T1000 (cell line): ENCODE measurements around the gene TNP2.
"Not testable (repeated sequence)": the region's sequence is repeated elsewhere in the genome, so short reads cannot be mapped to it uniquely, and the experiment has no call there.

Source experiments
- DNase-seq: peaks from one replicate; lab custom pipeline; 2025; ENCODE audit warnings: mixed read lengths; lab: John Stamatoyannopoulos, UW

The TNP2 gene

DNA sequence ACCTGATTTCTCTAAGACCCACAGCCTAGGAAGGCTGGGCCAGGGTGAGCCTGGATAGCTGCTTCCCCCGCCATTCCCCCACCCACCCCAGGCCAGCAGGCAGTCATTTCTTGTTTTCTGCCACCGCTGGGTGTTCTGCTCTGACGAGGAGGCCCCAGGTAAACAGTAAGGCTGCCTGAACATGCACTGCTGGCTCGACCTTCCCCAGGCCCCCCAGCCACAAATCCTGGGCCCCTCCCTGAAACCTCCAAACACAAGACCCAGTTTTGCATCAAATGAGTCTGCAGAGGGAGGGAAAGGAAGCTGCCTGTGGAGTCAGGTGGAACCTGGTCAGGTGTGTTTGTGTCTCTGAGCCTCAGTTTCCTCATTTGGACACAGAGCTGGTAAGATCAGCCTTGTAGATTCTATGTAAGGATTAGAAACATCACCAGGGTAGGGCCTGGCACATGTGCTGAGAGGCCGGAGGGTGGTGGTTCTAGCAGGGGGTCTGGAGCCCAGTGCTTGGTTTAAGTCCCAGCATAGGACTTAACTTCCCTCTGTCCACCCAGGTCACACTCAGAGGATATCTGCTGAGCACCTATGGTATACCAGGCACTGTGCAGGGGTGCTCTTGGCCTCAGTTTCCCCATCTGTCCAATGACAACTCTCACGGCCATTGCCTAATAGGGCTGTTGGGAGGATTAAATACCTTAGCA lies 30.9 kb upstream of the TNP2 start:
- DNase-seq, result no peak

DNA sequence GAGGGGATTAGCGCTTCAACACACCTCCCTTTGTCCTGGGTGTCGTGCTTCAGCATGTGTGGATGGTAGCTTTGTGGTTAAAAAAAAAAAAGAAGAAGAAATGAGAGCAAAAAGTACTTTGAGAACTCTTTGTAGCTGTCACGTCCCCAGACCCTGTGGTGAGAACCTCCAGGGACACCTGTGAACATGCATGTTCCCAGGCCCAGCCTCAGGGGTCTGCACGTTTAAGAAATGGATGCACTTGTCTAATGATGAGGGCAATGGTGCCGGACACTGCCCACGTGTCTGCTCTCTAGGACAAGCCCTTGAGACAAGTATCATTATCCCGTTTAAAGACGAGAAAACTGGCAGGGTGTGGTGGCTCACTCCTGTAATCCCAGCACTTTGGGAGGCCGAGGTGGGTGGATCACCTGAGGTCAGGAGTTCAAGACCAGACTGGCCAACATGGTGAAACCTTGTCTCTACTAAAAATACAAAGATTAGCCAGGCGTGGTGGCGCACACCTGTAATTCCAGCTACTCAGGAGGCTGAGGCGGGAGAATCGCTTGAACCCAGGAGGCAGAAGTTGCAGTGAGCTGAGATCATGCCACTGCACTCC lies 29.9 kb upstream of the TNP2 start:
- DNase-seq, result not testable (repeated sequence)

DNA sequence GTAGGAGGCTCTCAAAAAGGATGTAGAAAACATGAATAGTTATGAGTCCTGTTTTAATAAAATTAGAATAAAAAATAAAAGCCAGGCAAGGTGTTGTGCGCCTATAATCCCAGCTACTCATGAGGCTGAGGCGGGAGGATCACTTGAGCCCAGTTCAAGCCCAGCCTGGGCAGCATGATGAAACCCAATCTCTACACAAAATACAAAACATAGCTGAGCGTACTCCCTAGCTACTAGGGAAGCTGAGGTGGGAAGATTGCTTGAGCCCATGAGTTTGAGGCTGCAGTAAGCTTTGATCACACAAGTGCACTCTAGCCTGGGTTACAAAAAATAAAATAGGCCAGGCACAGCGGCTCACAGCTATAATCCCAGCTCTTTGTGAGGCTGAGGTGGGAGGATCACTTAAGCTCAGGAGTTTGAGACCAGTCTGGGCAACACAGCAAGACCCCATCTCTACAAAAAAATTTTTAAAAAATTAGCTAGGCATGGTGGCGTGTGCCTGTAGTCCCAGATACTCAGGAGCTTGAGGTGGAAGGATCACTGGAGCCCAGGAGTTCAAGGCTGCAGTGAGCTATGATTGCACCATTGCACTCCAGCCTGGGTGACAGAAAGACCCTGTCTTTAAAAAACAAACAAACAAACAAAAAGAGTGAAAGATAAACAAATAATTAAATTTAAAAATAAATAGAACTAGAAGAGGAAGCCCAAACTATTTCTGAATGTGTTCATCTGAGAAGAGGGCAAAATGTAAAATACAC lies 29.2 kb upstream of the TNP2 start:
- DNase-seq, result no peak

- no peak for DNase-seq
These were observed 28.5 kb upstream of the TNP2 start for GRCh38 chr16:11297492-11298142.

DNA sequence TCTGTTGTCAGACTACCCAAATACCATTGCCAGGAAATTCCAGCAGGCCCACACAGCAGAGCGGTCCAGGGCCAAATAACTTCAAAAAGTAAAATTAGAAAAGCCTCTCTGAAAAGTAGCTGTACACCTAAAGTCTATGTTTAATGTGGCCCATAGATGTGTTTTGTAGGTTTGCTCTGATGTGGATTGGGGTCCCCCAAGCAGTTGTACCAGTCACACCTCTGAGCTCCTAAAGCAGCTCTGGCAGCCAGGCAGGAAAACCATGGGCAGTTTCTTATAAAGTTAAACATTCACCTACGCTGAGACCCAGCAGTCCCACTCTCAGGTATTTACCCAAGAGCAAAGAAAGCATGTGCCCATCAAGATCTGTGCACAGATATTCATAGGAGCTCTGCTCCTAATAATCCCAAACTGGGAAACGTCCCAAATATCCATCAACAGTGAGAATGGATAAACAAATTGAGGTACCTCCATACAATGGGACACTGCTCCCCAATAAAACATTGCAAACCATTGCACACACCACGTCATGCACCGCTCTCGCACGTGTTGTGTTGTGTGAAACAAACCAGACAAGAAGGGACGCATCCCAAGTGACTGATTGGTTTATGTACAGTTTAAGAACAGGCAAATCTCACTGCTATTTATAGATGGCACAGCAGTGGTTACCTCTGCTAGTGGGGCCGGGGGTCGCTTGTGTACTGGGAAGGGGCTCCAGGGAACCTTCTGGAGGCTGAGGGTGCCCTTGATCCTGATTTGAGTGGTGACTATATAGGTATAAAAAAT lies 27.8 kb upstream of the TNP2 start:
- DNase-seq, result no peak

GRCh38 chr16:11296351-11296705 lies 27.2 kb upstream of the TNP2 start:
- DNase-seq, result no peak

DNA sequence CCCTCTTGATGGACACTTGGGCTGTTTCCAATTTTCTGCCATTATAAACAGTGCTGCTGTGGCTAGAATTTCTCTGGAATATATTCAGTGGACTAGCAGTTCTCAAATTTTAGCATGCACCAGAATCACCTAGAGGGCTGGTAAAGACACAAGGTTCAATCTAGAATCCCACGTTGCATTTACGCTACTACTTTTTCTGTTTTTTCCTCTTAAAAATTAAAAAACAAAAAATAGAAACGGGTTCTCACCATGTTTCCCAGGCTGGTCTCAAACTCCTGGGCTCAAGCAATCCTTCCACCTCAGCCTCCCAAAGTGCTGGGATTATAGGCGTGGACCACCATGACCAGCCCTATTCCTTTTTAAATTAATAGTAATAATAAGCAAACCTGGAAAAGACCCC lies 26.5 kb upstream of the TNP2 start:
- no peak for DNase-seq

DNA sequence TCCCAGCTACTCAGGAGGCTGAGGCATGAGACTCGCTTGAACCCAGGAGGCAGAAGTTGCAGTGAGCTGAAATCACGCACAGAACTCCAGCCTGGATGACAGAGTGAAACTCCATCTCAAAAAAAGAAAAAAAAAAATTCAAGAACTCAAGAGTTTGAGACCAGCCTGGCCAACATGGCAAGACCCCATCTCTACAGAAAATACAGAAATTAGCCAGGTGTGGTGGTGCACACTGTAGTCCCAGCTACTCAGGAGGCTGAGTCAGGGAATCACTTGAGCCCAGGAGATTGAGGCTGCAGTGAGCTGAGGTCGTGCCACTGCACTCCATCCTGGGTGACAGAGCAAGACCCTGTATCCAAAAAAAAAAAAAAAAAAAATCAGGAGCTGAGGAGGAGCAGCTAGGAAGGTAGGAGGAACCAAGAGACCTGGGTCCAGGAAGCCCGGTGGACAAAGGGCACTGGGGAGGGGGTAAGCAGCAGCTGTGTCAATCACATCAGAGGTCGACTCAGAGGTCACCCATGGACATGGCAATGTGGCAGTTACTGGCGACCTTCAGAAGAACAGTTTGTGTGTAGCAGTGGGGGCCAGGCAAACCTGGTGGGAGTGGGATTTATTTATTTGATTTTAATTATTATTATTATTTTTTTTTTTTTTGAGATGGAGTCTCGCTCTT lies 23.1 kb upstream of the TNP2 start:
- no peak for DNase-seq

DNA sequence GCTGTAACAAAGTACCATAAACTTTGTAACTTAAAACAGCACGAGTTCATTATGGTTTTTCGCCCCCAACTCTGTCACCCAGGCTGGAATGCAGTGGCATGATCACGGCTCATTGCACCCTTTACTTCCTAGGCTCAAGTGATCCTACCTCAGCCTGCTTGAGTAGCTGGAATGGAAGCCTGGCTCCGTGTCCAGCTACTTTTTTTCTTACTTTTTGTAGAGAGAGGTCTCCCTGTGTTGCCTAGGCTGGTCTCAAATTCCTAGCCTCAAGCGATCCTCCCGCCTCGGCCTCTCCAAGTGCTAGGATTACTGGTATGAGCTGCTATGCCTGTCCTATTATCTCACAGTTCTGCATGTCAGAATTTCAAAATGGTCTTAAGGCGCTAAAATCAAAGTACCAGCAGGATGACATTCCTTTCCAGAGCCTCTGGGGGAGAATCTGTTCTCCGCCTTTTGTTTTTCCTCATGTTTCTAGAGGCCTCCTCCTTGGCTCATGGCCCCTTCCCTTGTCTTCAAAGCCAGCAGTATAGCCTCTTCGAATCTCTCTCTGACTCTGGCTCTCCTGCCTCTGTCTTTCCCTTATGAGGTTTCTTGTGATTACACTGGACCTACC lies 22.1 kb upstream of the TNP2 start:
- no peak for DNase-seq

- no peak for DNase-seq
These were observed 21.2 kb upstream of the TNP2 start for GRCh38 chr16:11290102-11290893.

DNA sequence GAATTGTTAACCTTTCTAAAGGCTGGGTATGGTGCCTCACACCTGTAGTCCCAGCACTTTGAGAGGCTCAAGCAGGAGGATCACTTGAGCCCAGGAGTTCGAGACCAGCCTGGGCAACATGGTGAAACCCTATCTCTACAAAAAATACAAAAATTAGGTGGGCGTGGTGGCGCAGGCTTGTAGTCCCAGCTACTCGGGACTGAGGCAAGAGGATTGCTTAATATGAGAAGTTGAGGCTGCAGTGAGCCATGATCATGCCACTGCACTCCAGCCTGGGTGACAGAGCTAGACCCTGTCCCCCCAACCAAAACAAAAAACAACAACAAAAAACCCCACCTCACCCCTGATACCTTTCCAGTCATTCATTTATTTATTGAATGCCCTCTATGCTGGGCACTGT lies 20.6 kb upstream of the TNP2 start:
- not testable (repeated sequence) for DNase-seq

DNA sequence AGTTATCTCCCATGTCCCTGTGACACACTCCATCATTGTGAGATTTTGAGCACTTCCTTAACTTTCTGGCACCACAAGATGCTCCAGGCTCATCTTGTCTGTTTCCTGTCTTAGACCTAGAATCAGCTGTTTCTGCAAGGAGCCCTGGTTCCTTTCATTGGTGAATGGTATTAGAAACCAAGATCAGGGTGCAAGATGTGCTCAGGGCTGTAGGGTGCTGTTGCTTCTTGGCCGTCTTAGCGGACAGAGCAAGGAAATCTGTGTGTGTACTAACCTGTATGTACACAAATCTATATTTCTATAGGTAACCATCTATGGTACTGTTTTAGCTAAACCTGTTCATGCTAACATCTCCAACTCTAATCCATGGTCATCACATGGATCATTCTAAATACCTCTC lies 20.1 kb upstream of the TNP2 start:
- no peak for DNase-seq

DNA sequence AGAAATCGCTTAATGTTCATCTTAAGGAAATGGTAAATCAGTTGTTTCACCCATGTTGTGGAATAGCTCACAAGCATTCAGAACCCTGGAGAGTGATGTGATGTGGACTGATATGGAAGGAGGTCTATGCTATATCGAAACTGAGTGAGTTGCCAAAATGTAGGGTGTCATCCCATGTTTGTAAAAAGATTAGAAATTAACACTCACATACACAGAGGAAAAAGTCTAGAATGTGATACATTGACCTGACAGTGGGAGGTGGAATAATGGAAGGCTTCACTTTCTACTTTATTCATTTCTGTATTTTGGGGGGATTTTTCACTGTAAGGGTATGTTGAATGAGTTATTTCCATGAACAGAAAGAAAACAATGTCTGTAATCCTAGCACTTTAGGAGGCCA lies 16.7 kb upstream of the TNP2 start:
- no peak for DNase-seq

DNA sequence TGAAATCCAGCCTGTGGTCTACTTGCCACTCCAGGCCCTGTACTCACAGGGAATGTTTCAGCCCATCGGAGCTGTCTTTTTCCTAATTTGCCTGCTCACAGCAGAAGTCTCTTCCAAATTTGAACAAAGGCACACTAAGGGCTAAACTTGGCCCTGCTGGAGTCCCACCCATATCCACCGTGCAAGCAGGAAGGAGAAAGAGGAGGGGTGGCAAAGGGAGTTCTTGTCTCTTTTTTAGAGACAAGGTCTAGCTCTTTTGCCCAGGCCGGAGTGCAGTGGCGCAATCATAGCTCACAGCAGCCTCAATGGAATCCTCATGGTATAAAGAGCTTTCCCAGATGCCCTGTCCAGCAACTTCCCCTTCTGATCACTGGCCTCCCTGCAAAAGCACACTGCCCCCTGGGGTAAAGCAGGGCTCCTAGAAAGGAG lies 14.7 kb upstream of the TNP2 start:
- DNase-seq, result no peak

DNA sequence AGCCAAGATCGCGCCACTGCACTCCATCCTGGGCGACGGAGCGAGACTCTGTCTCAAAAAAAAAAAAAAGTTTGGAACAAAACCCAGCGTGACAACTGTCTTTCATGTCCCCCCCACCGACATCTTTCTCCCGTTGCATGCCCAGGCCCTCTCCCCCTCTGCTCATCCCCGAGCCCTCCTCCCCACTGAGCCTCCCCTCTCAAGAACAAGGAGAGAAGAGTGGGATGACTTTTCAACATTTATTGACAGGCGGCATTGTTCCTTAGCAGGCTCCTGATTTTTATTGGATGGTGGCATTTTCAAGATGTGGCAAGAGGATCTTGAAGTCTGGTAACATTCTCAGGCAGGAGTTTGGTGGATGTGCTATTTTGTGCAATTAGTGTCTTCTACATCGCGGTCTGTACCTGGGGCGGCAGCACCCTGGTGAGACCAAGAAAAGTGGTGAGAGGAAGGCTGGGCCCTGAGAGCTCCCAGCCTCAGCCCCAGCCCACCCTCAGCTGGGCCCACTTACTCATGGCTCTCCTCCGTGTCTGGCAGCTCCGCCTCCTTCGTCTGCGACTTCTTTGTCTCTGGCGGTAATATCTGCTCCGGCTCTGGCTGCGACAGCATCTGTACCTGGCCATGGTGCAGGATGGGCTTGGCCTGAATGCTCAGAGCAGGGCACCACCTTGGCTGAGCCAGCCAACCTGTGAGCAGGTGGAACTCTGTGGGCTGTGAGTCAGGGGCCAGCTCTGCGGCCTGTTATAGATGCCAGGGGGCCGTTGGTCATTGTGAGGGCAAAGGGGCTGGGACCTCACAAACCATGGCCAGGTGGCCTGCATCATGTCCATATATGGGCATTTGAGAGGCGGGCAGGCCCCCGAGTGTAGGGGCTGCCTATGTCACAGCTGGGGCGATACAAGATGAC lies 11.7 kb upstream of the TNP2 start, which contains the start of gene PRM1:
Gene PRM1 (minus strand): TSS at position 715 of the 907 bp plus-strand sequence. CDS start 92 bp downstream, at position 623.
- no peak for DNase-seq

DNA sequence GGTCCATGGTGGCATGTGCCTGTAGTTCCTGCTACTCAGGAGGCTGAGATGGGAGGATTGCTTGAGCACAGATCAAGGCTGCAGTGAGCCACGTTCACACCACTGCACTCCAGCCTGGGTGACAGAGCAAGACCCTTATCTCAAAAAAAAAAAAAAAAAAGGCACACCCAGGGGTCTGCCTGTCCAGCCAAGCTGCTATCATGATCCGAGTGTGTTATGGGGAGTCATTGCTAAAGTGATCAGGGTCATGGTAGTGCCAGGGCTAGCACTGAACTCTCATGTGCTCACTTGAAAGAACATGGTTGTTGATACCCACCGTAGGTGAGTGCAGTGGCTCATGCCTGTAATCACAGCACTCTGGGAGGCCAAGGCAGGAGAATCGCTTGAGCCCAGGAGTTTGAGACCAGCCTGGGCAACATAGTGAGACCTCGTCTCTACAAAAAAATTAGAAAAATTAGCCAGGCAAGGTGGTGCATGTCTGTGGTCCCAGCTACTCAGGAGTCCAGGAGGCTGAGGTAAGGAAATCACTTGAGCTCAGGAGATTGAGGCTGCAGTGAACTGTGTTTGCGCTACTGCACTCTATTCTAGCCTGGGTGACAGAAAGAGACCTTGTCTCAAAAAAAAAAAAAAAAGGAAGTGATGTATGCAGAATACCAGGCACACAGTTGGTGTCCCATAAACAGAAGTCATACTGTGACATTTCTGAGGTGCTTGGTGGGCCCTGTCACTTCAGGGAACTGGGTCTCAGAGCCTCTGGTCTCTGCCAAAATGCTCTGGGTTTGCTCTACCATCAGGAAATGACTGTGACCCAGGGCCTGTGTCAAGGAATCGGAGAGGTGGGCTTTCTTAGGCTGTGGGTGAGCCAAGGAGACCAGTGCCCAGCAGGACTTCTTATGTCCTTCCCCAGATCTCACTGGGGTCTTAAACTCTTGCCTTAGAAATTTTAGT lies 9.8 kb upstream of the TNP2 start:
- no peak for DNase-seq

GRCh38 chr16:11277607-11278337 lies 8.6 kb upstream of the TNP2 start:
- no peak for DNase-seq
